ENCODE measurements around the gene GATB. TPM values are rescaled to one million over a fixed set of nuclear protein-coding genes. Genes with fewer than 3 reads are reported as not detected.

GATB gene
- total and polyA plus RNA-seq, 2 experiments from 2014 or later: 19.4 to 20.1 TPM

DNA sequence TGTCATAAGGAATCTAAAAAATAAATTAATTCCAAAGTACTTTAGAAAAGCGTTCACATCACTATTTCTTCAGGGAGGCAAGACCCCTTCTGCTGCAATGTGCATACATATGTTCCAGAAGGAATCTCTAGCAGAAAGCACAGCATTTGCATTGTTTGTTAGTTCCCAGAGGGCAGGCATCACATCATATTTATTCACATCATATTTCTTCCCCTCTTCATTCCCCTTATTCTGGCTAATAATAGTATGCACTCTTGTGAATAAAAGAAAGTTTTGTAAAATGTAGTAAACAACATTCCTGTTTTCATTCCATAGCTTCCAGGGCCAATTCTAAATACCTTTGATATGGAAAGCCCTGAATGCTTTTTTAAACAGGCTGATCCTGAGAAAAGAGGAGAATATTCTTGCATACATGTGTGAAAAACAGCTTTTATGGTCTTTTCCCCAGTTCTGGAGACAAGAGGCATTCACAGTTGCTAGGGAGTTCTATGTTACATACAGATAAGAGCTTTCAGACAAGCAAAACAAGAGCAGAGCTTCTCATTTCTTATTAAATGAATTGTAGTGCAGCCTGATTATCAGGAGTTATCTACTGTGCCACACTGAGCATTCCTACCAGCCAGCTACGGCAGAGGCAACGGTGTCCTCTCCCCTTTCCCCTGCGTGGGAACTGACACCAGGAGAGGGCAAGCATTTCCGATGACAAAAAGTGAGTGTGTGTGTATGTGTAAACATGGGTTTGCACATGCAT lies 15.2 kb downstream of the GATB start:
- Histone ChIP-seq H3K4me2 (no peak overlapping the region), H3K4me3 (no peak overlapping the region), H3K4me1 (ENCODE audit: insufficient read depth) (peaks cover 10% of the 10 kb centered on the region), H3K9me3 (ENCODE audit: low read depth) (no peaks in the 10 kb centered on the region), H4K20me1 (ENCODE audit: insufficient read depth, poor library complexity, severe bottlenecking) (no peaks in the 10 kb centered on the region), H3K27me3 (no peaks in the 10 kb centered on the region), H3K9me2 (replicated peaks; ENCODE audit: insufficient read depth) (no peaks in the 10 kb centered on the region), H2AFZ (no peak overlapping the region), H3K79me2 (no peaks in the 10 kb centered on the region), H3K27ac (peak overlapping the region; percentile 82), H3K36me3 (replicated peaks; ENCODE audit: insufficient read depth, low read depth) (no peaks in the 10 kb centered on the region)
- whole genome bisulfite sequencing (ENCODE audit: low lambda C conversion rate, missing lambda C conversion rate): 62% methylated on average over 5 of the region's 5 CpGs
- no peak for TF ChIP-seq EZH2 (IDR thresholded peaks at IDR 0.05; ENCODE audit: borderline replicate concordance)
- TF ChIP-seq, protein P1, sequence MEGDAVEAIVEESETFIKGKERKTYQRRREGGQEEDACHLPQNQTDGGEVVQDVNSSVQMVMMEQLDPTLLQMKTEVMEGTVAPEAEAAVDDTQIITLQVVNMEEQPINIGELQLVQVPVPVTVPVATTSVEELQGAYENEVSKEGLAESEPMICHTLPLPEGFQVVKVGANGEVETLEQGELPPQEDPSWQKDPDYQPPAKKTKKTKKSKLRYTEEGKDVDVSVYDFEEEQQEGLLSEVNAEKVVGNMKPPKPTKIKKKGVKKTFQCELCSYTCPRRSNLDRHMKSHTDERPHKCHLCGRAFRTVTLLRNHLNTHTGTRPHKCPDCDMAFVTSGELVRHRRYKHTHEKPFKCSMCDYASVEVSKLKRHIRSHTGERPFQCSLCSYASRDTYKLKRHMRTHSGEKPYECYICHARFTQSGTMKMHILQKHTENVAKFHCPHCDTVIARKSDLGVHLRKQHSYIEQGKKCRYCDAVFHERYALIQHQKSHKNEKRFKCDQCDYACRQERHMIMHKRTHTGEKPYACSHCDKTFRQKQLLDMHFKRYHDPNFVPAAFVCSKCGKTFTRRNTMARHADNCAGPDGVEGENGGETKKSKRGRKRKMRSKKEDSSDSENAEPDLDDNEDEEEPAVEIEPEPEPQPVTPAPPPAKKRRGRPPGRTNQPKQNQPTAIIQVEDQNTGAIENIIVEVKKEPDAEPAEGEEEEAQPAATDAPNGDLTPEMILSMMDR (IDR thresholded peaks at IDR 0.05; ENCODE audit: poor library complexity): no peak
- no peak for TF ChIP-seq EZH2phosphoT487 (IDR thresholded peaks at IDR 0.05; ENCODE audit: low read depth, severe bottlenecking, unreplicated experiment)
- DNase-seq (ENCODE audit: low spot score): no peak

DNA sequence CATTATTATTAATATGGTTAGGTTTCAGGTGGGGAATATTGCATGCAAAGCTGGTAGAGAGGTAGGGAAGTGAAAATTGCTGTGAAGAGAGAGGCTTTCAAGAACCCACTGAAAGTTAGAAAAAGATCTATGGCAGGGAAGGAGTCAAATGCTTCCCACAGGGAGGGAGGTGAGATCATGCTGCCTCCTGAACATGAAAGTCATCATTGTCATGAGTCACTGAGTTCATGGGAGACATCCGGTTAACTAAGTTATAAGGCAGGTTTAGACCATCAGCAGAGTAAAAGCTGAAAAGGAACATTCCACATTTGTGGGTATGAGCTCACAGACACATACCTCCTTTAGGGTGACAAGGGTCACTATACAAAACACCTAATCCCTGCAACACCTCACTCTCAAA lies 16.2 kb downstream of the GATB start:
- H2AFZ ChIP-seq: no peak overlapping the region
- no peaks in the 10 kb centered on the region for H4K20me1 ChIP-seq (ENCODE audit: insufficient read depth, poor library complexity, severe bottlenecking)
- peak; percentile 63 for DNase-seq (ENCODE audit: low spot score)
- WGBS (ENCODE audit: low lambda C conversion rate, missing lambda C conversion rate): 39% methylated on average over 1 of the region's 1 CpG
- H3K36me3 ChIP-seq (replicated peaks; ENCODE audit: insufficient read depth, low read depth): no peaks in the 10 kb centered on the region
- H3K27me3 ChIP-seq: no peaks in the 10 kb centered on the region
- H3K4me2 ChIP-seq: peak overlapping the region; percentile 15
- H3K79me2 ChIP-seq: no peaks in the 10 kb centered on the region
- H3K4me1 ChIP-seq (ENCODE audit: insufficient read depth): peaks cover 10% of the 10 kb centered on the region
- H3K9me3 ChIP-seq (ENCODE audit: low read depth): no peaks in the 10 kb centered on the region
- H3K9me2 ChIP-seq (replicated peaks; ENCODE audit: insufficient read depth): no peaks in the 10 kb centered on the region
- TF ChIP-seq EZH2 (IDR thresholded peaks at IDR 0.05; ENCODE audit: borderline replicate concordance) (no peak), EZH2phosphoT487 (IDR thresholded peaks at IDR 0.05; ENCODE audit: low read depth, severe bottlenecking, unreplicated experiment) (no peak)
- TF ChIP-seq, protein P1 (IDR thresholded peaks at IDR 0.05; ENCODE audit: poor library complexity): no peak
- peak overlapping the region; percentile 82 for H3K27ac ChIP-seq
- no peak overlapping the region for H3K4me3 ChIP-seq

DNA sequence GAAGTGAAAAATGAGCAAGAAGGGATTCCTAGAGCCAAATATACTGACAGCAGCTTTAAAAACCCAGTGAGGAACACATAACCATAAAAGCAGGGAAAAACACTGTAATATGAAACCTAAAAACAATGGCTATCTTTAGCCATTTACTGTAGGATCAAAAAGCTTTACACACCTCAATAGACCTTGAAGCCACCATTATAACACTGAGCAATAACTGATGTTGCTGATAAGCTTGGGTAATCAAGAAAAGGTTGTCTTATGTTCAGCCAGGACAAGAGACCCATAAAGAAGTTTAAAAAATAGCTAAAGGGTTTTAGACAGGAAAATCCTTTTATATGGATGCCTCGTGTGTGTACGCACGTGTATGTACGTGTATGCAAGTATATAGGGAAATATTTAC lies 16.9 kb downstream of the GATB start:
- DNase-seq (ENCODE audit: low spot score): no peak
- WGBS (ENCODE audit: low lambda C conversion rate, missing lambda C conversion rate): 71% methylated on average over 4 of the region's 4 CpGs

DNA sequence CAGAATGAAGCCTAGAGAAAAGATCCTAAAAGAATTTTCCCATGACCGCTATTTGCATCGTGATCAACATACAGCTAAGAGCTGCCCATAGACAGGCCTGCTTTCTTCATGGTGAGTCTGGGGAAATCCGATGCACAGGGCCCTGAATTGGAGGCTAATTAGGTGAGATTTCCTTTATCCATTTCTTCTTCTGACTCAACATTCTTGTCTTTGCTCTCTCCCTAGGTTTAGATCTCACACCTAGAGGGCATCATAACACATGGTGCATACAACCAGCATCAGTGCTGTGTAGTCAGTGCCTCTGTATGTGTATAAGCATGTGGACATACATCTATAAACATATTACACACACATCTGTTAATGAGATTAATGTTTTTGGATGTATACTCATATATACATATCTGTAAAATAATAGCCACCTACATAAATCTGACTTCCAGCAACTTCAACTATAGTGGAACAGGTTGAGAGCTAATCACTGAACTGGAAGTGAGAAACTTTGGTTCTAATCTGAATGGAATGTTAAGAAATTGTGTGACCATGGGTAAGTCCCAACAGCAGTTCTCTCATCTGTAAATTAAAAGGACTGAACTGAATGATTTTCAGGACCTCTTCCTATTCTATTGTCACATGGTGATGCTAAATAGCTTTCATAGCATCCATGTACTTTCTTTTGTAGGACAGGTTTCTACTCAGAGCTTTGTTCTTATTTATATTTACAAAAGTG lies 17.5 kb downstream of the GATB start:
- TF ChIP-seq EZH2 (IDR thresholded peaks at IDR 0.05; ENCODE audit: borderline replicate concordance): no peak

More for the DNA sequence above, 16.9 kb downstream of the GATB start:
- Histone ChIP-seq H3K79me2 (no peaks in the 10 kb centered on the region), H3K4me3 (no peak overlapping the region), H2AFZ (no peak overlapping the region), H3K4me1 (ENCODE audit: insufficient read depth) (peaks cover 10% of the 10 kb centered on the region), H3K36me3 (replicated peaks; ENCODE audit: insufficient read depth, low read depth) (no peaks in the 10 kb centered on the region), H3K4me2 (peak overlapping the region; percentile 15), H3K9me2 (replicated peaks; ENCODE audit: insufficient read depth) (no peaks in the 10 kb centered on the region), H3K9me3 (ENCODE audit: low read depth) (no peaks in the 10 kb centered on the region), H4K20me1 (ENCODE audit: insufficient read depth, poor library complexity, severe bottlenecking) (no peaks in the 10 kb centered on the region), H3K27me3 (no peaks in the 10 kb centered on the region), H3K27ac (peak overlapping the region; percentile 82)
- TF ChIP-seq EZH2 (IDR thresholded peaks at IDR 0.05; ENCODE audit: borderline replicate concordance) (no peak), EZH2phosphoT487 (IDR thresholded peaks at IDR 0.05; ENCODE audit: low read depth, severe bottlenecking, unreplicated experiment) (no peak)

More for the DNA sequence above, 17.5 kb downstream of the GATB start:
- peaks cover 10% of the 10 kb centered on the region for H3K4me1 ChIP-seq (ENCODE audit: insufficient read depth)
- no peaks in the 10 kb centered on the region for H4K20me1 ChIP-seq (ENCODE audit: insufficient read depth, poor library complexity, severe bottlenecking)
- no peaks in the 10 kb centered on the region for H3K9me3 ChIP-seq (ENCODE audit: low read depth)
- peak overlapping the region; percentile 82 for H3K27ac ChIP-seq
- no peaks in the 10 kb centered on the region for H3K36me3 ChIP-seq (replicated peaks; ENCODE audit: insufficient read depth, low read depth)
- H3K79me2 ChIP-seq: no peaks in the 10 kb centered on the region
- no peak overlapping the region for H3K4me3 ChIP-seq
- WGBS (ENCODE audit: low lambda C conversion rate, missing lambda C conversion rate): 95% methylated on average over 3 of the region's 3 CpGs
- no peaks in the 10 kb centered on the region for H3K27me3 ChIP-seq
- no peak for DNase-seq (ENCODE audit: low spot score)
- H3K4me2 ChIP-seq: no peak overlapping the region
- H2AFZ ChIP-seq: no peak overlapping the region
- no peaks in the 10 kb centered on the region for H3K9me2 ChIP-seq (replicated peaks; ENCODE audit: insufficient read depth)

All from hepatocyte (in vitro differentiated cells).